Measurements from ENCODE around the gene CARS1.
"Not testable (repeated sequence)": the region's sequence is repeated elsewhere in the genome, so short reads cannot be mapped to it uniquely, and the experiment has no call there.

The CARS1 gene

DNA sequence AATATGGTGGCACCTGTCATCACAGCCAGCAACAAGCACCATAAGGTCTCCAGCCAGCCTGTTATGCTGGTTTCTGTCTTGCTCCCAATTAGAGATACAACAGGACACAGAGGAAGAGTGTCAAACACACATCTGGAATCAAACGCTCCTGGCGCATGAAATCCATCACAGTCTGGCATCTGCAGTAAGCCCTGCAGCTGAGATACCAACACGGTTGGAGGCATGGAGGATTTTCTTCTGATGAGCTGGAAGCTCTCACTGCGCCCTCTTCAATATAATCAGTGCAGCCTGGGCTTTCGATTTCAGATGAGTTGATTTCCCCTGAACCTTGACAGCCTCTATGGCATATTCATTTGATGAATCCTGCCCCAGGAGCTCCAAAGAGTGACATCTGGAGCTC lies 27.8 kb upstream of the CARS1 start:
- no peak overlapping the region for H3K4me3 ChIP-seq (ENCODE audit: low read length)
- no peak for TF ChIP-seq ZNF274 (IDR thresholded peaks at IDR 0.05; ENCODE audit: low read depth, low read length)

- H3K4me3 ChIP-seq (ENCODE audit: low read length) = no peak overlapping the region
Observed at GRCh38 chr11:3083321-3083720, 26.1 kb upstream of the CARS1 start.

DNA sequence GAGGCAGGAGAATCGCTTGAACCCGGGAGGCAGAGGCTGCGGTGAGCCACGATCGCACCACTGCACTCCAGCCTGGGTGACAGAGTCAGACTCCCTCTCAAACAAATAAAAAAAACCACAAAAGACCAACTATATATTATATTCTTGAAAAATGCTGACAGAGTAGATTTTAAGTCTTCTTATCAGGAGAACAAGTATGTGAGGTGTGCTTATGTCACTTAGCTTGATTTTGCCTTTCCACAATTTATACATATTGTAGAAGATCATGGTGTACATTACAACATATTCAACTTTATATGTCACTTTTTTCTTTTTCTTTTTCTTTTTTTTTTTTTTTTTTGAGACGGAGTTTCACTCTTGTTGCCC lies 24.1 kb upstream of the CARS1 start:
- no peak overlapping the region for H3K4me3 ChIP-seq (ENCODE audit: low read length)
- no peak for TF ChIP-seq ZNF274 (IDR thresholded peaks at IDR 0.05; ENCODE audit: low read depth, low read length)

More at GRCh38 chr11:3083321-3083720, 26.1 kb upstream of the CARS1 start:
- TF ChIP-seq ZNF274 (IDR thresholded peaks at IDR 0.05; ENCODE audit: low read depth, low read length) = no peak

DNA sequence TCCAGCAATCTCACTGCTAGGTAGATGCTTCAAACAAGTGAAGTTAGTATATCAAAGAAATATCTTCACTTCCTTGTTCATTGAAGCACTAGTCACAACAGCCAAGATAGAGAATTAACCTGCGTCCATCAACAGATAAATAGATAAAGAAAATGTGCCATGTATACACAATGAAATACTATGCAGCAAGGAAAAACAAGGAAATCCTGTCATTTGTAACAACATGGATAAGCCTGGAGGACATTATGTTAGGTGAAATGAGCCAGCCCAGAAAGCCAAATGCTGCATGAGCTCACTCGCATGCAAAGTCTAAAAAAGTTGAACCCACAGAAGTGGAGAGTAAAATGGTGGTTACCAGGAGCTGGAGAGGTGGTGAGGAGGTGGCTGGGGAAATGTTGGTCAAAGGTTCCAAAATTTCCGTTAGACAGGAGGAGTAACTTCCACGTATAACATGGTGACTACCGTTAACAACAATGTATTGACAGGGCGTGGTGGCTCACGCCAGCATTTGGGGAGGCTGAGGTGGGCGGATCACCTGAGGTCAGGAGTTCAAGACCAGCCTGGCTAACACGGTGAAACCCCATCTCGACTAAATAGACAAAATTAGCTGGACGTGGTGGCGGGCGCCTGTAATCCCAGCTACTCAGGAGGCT lies 23.6 kb upstream of the CARS1 start:
- H3K4me3 ChIP-seq (ENCODE audit: low read length) = no peak overlapping the region
- no peak for TF ChIP-seq ZNF274 (IDR thresholded peaks at IDR 0.05; ENCODE audit: low read depth, low read length)

DNA sequence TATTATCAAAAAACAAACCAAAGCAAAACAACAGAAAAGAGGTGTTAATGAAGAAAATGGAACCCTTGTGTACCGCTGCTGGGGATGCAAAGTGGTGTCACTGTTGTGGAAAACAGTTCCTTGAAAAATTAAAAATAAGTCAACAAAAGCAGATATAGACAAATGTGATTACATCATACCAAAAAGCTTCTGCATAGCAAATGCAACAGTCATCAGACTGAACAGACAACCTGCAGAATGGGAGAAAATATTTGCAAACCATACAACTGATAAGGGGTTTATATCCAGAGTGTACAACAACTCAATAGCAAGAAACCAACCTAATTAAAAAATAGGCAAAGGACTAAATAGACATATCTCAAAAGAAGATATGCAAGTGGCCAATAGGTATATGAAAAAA lies 22.9 kb upstream of the CARS1 start:
- no peak for TF ChIP-seq ZNF274 (IDR thresholded peaks at IDR 0.05; ENCODE audit: low read depth, low read length)
- no peak overlapping the region for H3K4me3 ChIP-seq (ENCODE audit: low read length)

DNA sequence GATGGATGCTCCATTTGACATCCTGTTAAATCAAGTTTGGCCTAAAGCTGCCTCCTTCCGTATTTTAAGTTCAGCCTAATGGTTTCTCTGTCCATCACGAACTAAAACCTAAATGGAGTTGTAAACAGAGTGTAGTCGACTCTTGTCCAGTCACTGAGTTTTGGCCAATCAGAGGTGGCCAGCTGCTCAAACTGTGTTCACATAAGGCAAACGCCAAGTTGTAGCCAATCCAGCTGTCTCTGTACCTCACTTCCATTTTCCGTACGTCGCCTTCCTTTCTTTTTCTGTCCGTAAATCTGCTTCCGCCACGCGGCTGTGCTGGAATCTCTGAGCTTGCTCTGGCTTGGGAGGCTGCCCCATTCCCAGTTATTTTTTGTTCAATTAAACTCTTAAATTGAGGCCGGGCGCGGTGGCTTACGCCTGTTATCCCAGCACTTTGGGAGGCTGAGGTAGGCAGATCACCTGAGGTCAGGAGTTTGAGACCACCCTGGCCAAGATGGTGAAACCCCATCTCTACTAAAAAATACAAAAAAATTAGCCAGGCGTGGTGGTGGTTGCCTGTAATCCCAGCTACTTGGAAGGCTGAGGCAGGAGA lies 20.7 kb upstream of the CARS1 start:
- H3K4me3 ChIP-seq (ENCODE audit: low read length) = no peak overlapping the region
- no peak for TF ChIP-seq ZNF274 (IDR thresholded peaks at IDR 0.05; ENCODE audit: low read depth, low read length)

GRCh38 chr11:3077189-3077836 lies 20.1 kb upstream of the CARS1 start:
- TF ChIP-seq ZNF274 (IDR thresholded peaks at IDR 0.05; ENCODE audit: low read depth, low read length) = no peak
- H3K4me3 ChIP-seq (ENCODE audit: low read length) = no peak overlapping the region

DNA sequence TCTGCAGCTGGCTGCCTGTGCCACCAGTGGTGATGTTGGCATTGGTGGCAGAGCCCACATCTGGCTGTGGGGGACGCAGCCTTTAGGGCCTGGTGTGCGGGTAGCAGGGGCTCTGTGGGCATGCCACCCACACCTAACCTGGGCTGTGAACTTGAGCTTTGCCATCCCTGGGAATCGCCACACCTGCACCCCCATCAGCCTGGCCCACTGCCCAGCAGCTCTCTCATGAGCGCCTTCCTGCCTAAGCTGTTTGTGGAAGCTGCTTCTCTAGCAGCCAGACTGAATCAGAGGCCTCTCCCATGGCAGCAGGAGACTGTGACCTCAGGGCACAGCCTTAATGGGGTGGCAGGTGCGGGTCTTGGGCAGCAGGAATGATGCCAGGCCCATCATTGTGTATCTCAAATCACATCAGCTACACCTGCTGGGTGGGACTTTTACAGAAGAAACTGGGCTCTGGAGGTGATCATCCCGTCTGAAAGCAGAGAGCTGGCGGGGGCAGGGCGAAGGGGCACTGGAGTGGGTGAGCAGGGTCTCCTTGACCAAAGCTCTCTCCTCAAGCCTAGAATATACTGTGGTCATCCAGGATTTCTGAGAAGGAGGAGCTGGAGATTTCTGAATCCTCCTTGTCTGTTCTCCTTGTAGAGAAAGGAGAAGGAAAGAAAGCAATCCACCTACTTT lies 17.8 kb upstream of the CARS1 start:
- no peak for TF ChIP-seq ZNF274 (IDR thresholded peaks at IDR 0.05; ENCODE audit: low read depth, low read length)
- no peak overlapping the region for H3K4me3 ChIP-seq (ENCODE audit: low read length)

DNA sequence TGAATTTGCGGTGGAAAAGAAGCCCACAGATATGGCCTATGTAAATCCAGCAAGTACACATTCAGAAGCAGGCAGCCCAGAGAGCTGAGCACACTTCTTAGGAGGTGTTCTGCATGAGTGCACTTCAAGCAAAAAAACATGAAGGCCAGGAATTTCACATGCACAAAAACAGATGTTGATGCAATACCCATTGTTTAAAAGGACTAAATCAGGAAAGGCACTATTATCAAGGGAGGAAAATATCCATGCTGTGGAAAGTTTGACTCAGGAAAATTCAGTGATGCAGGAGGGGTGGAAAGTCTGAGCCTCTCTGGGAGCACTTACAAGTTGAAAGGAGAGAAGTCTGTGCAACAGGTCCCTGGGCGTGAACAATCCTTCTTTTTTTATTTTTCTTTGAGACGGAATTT lies 15.8 kb upstream of the CARS1 start:
- TF ChIP-seq ZNF274 (IDR thresholded peaks at IDR 0.05; ENCODE audit: low read depth, low read length) = no peak

DNA sequence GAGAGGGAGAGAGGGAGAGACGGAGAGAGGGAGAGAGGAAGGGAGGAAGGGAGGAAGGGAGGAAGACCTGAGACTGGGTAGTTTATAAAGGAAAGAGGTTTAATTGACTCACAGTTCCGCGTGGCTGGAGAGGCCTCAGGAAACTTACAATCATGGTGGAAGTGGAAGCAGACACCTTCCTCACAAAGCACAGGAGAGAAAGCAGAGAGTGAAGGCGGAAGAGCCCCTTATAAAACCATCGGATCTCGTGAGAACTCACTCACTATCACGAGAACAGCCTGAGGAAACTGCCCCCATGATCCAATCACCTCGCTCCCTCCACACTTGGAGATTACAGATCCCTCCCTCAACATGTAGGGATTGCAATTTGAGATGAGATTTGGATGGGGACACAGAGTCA lies 12.2 kb upstream of the CARS1 start:
- no peak for TF ChIP-seq ZNF274 (IDR thresholded peaks at IDR 0.05; ENCODE audit: low read depth, low read length)
- no peak overlapping the region for H3K4me3 ChIP-seq (ENCODE audit: low read length)

More for the DNA sequence above, 15.8 kb upstream of the CARS1 start:
- H3K4me3 ChIP-seq (ENCODE audit: low read length) = no peak overlapping the region

GRCh38 chr11:3066308-3066707 lies 9.1 kb upstream of the CARS1 start:
- not testable (repeated sequence) for H3K4me3 ChIP-seq (ENCODE audit: low read length)

- not testable (repeated sequence) for H3K4me3 ChIP-seq (ENCODE audit: low read length)
Observed at GRCh38 chr11:3064709-3065108, 7.5 kb upstream of the CARS1 start.

DNA sequence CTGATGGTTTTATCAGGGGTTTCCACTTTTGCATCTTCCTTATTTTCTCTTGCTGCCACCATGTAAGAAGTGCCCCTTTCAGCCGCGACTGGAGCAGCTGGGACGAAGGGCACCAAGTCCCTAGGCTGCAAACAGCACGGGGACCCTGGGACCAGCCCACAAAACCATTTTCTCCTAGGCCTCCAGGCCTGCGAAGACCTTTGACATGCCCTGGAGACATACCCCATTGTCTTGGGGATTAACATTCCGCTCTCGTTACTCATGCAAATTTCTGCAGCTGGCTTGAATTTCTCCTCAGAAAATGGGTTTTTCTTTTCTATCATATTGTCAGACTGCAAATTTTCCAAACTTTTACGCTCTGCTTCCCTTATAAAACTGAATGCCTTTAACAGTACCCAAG lies 6.7 kb upstream of the CARS1 start:
- not testable (repeated sequence) for H3K4me3 ChIP-seq (ENCODE audit: low read length)

GRCh38 chr11:3063432-3063831 lies 6.2 kb upstream of the CARS1 start:
- not testable (repeated sequence) for H3K4me3 ChIP-seq (ENCODE audit: low read length)

GRCh38 chr11:3060436-3061025 lies 3.3 kb upstream of the CARS1 start:
- H3K4me3 ChIP-seq (ENCODE audit: low read length) = no peak overlapping the region
- TF ChIP-seq ZNF274 (IDR thresholded peaks at IDR 0.05; ENCODE audit: low read depth, low read length) = no peak
